Uterus (tissue), 2 donors: ENCODE data around the gene PDE10A.

ENCODE experiments used
- POLR2A ChIP-seq, 2 donors: fragments of 450-650 bp; IDR thresholded peaks; one replicate each; pipeline ENCODE4 v1.6.1; 2016; ENCODE audit warnings: antibody characterized with exemption in 2 of 2, mild to moderate bottlenecking in 1 of 2, moderate library complexity in 1 of 2
- TF ChIP-seq, protein P1 (sequence below), 4 experiments: fragments of 200-600 bp in 2 of 4; fragments of 450-650 bp in 2 of 4; sonication (generic) in 2 of 4; IDR thresholded peaks; one replicate each; pipeline ENCODE4 v1.5.1; 2016 to 2019; ENCODE audit warnings: antibody characterized with exemption in 4 of 4, mild to moderate bottlenecking in 2 of 4, moderate library complexity in 1 of 4

DNA sequence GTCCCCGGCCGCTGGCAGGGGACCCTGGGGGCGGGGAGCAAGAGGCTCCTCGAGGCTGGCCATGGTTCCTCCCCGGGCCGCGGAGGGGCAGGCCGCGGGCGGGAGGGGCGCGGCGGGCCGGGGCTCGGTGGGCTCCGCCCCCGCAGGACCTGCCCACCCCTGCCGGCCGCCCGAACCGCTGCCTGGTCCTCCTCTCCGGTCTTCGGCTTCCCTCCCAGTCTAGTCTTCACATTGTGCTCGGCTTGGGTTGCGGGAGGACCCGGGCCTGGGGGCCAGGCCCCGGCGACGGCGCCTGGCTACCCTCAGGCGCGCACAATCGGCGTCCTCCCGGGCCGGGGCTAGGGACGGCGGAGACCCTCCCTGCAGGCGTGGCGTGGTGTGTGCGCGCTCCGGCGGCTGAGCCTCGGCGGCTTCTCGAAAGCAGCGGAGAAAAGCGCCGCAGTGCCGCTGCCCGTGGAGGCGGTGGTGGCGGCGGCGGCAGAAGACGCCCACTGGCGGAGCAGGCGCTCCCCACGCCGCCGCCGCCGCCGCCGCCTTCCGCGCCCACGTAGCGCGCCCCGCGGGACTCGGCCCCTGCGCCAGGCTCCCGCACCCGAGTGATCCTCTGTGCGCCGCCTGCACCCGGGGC lies at the start of gene PDE10A:
- TF ChIP-seq, protein P1, sequence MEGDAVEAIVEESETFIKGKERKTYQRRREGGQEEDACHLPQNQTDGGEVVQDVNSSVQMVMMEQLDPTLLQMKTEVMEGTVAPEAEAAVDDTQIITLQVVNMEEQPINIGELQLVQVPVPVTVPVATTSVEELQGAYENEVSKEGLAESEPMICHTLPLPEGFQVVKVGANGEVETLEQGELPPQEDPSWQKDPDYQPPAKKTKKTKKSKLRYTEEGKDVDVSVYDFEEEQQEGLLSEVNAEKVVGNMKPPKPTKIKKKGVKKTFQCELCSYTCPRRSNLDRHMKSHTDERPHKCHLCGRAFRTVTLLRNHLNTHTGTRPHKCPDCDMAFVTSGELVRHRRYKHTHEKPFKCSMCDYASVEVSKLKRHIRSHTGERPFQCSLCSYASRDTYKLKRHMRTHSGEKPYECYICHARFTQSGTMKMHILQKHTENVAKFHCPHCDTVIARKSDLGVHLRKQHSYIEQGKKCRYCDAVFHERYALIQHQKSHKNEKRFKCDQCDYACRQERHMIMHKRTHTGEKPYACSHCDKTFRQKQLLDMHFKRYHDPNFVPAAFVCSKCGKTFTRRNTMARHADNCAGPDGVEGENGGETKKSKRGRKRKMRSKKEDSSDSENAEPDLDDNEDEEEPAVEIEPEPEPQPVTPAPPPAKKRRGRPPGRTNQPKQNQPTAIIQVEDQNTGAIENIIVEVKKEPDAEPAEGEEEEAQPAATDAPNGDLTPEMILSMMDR (IDR thresholded peaks at IDR 0.05), result no peak
- TF ChIP-seq POLR2A (IDR thresholded peaks at IDR 0.05), result no peak
